Inflammatory macrophage treated with lipopolysaccharide for 4 hours (primary cell): Measurements from ENCODE around the gene STH.

ENCODE experiments used
- DNase-seq: peaks from one replicate; pipeline ENCODE4 v3.0.0-alpha.2; 2020

STH gene

GRCh38 chr17:46028981-46029565, 30.0 kb downstream of the STH start:
- DNase-seq: no peak

- no peak for DNase-seq
Measured at GRCh38 chr17:46029627-46030026, 30.6 kb downstream of the STH start.

DNA sequence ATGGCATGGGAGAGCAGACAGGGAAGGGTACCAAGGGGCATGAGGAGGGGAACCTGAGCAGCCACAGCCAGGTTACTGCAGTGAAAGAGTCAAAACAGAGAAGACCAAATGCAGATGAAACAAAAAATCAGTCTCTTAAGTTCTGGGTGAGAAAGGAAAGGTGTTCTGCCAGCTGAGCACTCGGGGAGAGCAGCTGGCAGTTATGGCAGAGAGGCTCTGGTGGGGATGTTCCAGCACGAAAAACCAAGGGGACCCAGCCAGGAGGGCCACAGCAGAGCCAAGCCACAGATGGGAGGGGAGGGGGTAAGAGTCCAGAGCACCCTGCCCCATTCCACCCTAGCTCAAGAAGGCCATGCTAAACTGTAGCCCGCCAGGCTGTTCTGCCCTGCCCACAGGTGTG, 31.7 kb downstream of the STH start:
- no peak for DNase-seq

DNA sequence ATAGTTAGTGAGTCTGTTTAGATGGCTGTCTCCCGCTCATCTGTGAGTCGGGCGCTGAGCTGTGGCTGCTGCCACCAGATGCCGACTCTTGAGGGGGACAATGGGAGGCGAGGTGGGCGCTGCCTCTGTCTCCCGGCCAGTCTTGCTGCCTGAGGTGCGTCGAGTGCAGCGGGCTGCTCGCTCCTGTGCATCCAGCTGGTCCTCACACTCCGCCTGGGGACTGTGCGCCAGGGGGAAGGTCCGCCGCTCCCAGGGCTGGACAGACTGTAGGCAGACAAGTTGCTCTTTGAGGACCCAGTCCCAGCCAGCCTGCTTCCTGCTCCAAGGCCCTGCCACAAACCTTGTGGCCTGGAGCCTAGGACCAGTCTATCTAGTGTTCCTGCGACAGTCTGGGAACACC, 32.4 kb downstream of the STH start:
- DNase-seq: no peak

- DNase-seq: no peak
Measured at GRCh38 chr17:46031920-46032319, 32.9 kb downstream of the STH start.

DNA sequence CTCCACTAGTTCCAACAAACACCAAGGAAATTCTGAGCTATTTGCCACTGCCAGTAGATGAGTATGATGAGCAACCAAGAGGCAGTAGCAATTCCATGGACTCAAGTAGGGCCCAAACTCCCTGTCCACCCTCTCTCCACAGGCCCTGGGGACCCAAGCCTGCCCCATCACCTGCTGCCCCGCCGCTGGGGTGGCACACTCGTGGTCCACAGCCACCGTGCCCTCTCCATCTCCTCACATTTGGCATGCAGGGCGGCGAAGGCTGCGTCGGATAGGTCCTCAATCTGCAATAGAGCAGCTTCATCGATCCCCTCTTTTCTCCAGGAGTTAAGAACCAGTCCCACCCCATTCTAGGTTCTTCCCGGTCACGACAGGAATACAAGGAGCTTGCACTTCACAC, 33.9 kb downstream of the STH start:
- DNase-seq: no peak

DNA sequence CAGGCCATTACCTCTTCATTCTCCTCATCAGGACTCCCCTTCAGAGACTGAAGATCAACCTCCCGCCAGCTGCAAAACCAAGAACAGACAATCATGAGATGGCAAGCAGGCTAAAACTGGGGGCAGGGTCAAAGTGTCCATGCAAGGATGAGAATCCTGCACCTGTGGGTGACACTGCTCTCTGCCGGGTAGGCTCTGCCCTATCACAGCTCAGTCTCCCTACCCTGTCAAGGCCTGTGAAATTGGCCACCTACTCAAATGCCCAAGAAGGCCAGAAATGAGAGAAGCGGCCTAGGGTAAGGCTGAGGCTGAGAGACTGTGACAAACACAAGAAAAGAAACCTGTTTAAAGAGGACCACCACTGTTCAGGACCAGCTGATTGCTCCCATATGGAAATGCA, 34.3 kb downstream of the STH start:
- no peak for DNase-seq

- no peak for DNase-seq
Measured at GRCh38 chr17:46035112-46035818, 36.2 kb downstream of the STH start.

- no peak for DNase-seq
Measured at GRCh38 chr17:46036491-46036890, 37.4 kb downstream of the STH start.

GRCh38 chr17:46037722-46038255, 38.7 kb downstream of the STH start:
- no peak for DNase-seq

DNA sequence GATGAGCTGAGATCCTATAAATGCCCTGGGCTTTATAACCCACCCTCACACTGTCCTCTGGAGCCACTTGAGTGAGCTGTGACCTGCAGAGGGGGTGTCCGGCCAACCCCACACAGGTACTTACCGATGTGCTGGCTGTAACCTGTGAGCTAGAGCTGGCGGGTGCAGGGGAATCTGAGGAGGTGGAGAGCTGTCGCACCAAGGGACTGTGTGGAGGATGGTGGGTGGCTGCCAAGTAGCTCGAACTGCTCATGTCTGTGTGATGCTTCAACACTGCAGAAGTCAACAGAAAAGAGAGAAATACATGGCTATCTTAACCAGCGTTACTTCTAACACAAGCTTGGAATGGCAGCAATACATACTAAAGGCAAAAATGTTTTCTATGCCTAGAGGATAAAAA, 39.4 kb downstream of the STH start:
- DNase-seq: no peak

GRCh38 chr17:46038937-46039336, 39.9 kb downstream of the STH start:
- no peak for DNase-seq

- DNase-seq: no peak
Measured at GRCh38 chr17:46039592-46040186, 40.6 kb downstream of the STH start.

DNA sequence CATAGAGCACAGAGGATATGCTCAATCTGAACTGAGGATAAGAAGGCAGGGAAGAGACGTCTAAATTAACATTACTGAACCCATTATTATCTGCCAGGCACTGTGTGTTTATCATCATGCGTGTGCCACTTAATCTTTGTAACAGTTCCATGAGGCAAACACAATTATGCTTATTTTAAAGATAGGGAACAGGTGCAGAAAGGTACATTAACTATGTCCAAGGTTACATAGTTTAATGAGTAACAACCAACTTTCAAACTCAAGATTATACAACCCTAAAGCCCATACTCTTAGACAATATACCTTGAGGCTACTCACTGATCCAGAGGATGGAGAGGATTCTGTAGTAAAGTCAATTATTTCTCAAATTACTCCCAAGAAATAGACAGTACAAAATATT, 43.2 kb downstream of the STH start:
- DNase-seq: no peak

GRCh38 chr17:46042925-46043324, 43.9 kb downstream of the STH start:
- DNase-seq: no peak

GRCh38 chr17:46043606-46044005, 44.6 kb downstream of the STH start:
- no peak for DNase-seq

DNA sequence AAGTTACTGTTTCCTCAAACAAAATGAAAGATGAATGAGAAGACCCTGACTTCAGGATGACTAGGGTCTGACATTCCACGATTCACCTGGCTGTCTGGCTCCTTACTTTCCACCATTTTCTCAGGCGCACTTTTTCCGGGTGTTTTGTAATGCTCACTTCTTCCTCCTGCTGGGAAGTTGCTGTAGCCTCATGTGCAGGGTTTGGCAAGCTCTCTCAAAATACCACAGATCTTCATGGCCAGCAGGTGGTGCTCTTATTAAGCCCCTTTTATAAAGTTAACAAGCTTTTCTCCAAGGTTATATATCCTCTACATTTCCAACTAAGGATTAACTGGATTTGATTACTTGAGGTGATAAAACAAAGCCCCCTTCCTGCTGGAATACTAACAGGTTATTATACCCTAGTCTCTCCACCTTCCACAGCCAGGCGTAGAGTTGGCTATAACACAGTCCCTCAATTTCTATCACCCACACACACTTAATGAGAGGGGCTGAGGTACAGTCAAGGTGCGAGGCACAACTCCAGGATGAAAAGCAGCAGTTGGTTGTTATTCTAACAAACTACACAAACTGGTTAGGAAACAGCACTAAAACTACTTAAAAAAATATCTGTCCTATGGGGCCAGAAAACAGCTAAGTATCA, 45.4 kb downstream of the STH start:
- DNase-seq: peak; percentile 69

GRCh38 chr17:46044989-46045388, 45.9 kb downstream of the STH start:
- no peak for DNase-seq

DNA sequence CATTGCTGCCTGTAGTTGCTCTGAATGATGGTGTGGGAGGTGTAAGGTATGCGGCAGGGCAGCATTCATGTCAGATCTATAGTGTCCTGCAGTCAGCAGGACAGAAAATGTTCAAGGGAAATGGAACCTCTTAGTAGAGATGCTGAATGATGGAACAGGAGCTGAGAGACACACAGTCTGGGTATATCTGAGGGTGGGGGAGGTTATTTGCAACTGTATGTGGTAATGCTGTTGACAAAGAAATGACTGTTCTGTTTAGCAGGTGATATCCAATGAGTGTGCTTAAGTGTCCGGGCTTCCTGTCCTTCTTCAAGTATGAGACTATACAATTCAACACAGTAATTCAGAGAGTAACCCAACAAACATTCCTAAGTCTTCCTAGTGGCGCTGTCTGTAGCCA, 46.6 kb downstream of the STH start:
- DNase-seq: no peak

DNA sequence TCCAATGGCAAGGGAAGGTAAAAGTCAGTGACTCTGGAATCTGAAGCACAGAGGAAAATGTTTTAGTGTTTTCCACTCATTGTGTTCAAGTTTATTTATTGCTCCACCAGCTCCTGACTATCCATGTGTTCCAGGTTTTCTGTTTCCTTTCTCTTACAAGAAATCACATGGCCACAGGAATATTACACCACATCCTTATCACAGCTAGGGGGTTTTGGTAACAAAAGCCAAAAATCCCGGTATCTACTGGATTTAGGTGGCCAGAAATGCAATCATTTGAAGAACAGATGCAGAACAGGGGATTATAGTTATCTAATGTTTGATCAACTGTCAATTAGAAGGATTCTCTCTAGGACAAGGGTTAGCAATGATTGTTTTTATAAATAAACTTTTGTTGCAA, 47.9 kb downstream of the STH start:
- DNase-seq: peak; percentile 8

- DNase-seq: no peak
Measured at GRCh38 chr17:46047398-46047797, 48.3 kb downstream of the STH start.

DNA sequence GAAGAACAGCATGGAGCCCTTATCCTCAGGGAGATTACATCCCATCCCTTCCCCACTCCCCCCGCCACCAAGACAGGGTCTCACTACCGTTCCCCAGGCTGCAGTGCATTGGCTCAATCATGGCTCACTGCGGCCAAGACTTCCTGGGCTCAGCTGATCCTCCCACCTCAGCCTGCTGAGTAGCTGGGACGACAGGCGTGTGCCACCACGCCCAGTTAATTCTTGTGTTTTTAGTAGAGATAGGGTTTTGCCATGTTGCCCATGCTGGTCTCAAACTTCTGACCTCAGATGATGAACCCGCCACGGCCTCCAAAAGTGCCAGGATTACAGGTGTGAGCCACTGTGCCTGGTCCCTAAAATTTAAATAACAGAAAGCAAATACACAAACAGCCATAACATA, 48.8 kb downstream of the STH start:
- no peak for DNase-seq
